ENCODE data around the gene OCA2. TPM values are rescaled to one million over a fixed set of nuclear protein-coding genes. Genes with fewer than 3 reads are reported as not detected.

The OCA2 gene
- total and polyA plus RNA-seq, 2 of the 8 experiments (the other 6 are each of a cell fraction or from before 2014, with no cell fraction given): 0.20 TPM

GRCh38 chr15:28015855-28016254 is 83.3 kb downstream of the OCA2 start:
- WGBS, 2 experiments (ENCODE audit: extremely low coverage in 1 of 2, insufficient coverage in 1 of 2, insufficient read length in 1 of 2, insufficient replicate concordance in 2 of 2, low coverage in 1 of 2, low lambda C conversion rate in 2 of 2, missing lambda C conversion rate in 1 of 2): 93% methylated on average over 8 of the region's 10 CpGs; no CpG with 5 or more reads in 1 of the 2 experiments
- CTCF ChIA-PET (ENCODE audit: partially characterized antibody): interaction anchor here (0.7 to 1.0 kb wide), 2 partner anchors 13 to 335 kb away, joined by 3 to 4 read pairs; no protein-coding TSS in a partner anchor
- TF ChIP-seq RXRA (IDR thresholded peaks at IDR 0.05; ENCODE audit: insufficient read depth, low read depth, low read length): no peak
- TF ChIP-seq, protein P1, sequence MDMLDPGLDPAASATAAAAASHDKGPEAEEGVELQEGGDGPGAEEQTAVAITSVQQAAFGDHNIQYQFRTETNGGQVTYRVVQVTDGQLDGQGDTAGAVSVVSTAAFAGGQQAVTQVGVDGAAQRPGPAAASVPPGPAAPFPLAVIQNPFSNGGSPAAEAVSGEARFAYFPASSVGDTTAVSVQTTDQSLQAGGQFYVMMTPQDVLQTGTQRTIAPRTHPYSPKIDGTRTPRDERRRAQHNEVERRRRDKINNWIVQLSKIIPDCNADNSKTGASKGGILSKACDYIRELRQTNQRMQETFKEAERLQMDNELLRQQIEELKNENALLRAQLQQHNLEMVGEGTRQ (IDR thresholded peaks at IDR 0.05; ENCODE audit: low read length): no peak
- no peak for TF ChIP-seq NANOG (IDR thresholded peaks at IDR 0.05; ENCODE audit: insufficient read depth, low read depth, low read length, poor library complexity, severe bottlenecking)
- TF ChIP-seq CREB1 (IDR thresholded peaks at IDR 0.05): no peak
- TF ChIP-seq E2F6 (IDR thresholded peaks at IDR 0.05): no peak
- TF ChIP-seq SUZ12 (IDR thresholded peaks at IDR 0.05; ENCODE audit: low read length): no peak
- no peak for TF ChIP-seq POLR2A (IDR thresholded peaks at IDR 0.05; ENCODE audit: control extremely low read depth in 1 of 2, low read depth in 2 of 2, low read length in 2 of 2)
- TF ChIP-seq EZH2 (IDR thresholded peaks at IDR 0.05; ENCODE audit: low read depth, low read length, severe bottlenecking): no peak
- TF ChIP-seq TAF7 (optimal IDR thresholded peaks at IDR 0.05; ENCODE audit: borderline replicate concordance, low read depth, low read length): no peak
- TF ChIP-seq JUND (IDR thresholded peaks at IDR 0.05; ENCODE audit: low read length): no peak
- TF ChIP-seq TEAD4 (IDR thresholded peaks at IDR 0.05; ENCODE audit: low read depth, low read length): no peak
- TF ChIP-seq KDM1A (IDR thresholded peaks at IDR 0.05; ENCODE audit: borderline replicate concordance, low read length): no peak
- TF ChIP-seq BACH1 (IDR thresholded peaks at IDR 0.05; ENCODE audit: low read length): no peak
- TF ChIP-seq POU5F1 (IDR thresholded peaks at IDR 0.05; ENCODE audit: low read depth, low read length): no peak

More at GRCh38 chr15:28015855-28016254, 83.3 kb downstream of the OCA2 start:
- Histone ChIP-seq H3K36me3 (ENCODE audit: control insufficient read depth in 2 of 4, insufficient read depth in 4 of 4, low read length in 3 of 4) (no peaks in the 10 kb centered on the region), H3K4me3 (ENCODE audit: extremely low read depth in 1 of 4, insufficient read depth in 2 of 4, low read depth in 3 of 4, low read length in 4 of 4) (no peak overlapping the region), H3K23ac (ENCODE audit: insufficient read length) (no peak overlapping the region), H3K27ac (ENCODE audit: low read depth, low read length) (no peak overlapping the region), H3K79me1 (ENCODE audit: low read depth, low read length) (no peaks in the 10 kb centered on the region), H4K8ac (ENCODE audit: extremely low read depth, insufficient read depth, low read length) (no peak overlapping the region), H3K4me2 (ENCODE audit: insufficient read depth in 1 of 2, low read depth in 2 of 2, low read length in 2 of 2) (no peak overlapping the region), H3K18ac (ENCODE audit: extremely low read depth, low read length) (no peak overlapping the region), H3K23me2 (ENCODE audit: low read depth, low read length) (no peaks in the 10 kb centered on the region), H2BK120ac (replicated peaks; ENCODE audit: low read depth, low read length) (no peak overlapping the region), H3K27me3 (replicated peaks in 1 of 4; ENCODE audit: control insufficient read depth in 3 of 4, extremely low read depth in 1 of 4, insufficient read depth in 3 of 4, low read length in 3 of 4) (no peaks in the 10 kb centered on the region; a peak in 1 of 7 replicates), H2BK15ac (ENCODE audit: low read length) (no peak overlapping the region), H2AK5ac (ENCODE audit: low read depth, low read length) (no peak overlapping the region), H2BK20ac (ENCODE audit: low read length) (no peak overlapping the region), H4K91ac (replicated peaks; ENCODE audit: insufficient read length, low read length) (no peak overlapping the region), H3K14ac (ENCODE audit: insufficient read length) (no peak overlapping the region), H2AFZ (ENCODE audit: low read length) (no peak overlapping the region), H3K4ac (replicated peaks; ENCODE audit: insufficient read length, low read depth, low read length) (no peak overlapping the region), H3K9me3 (ENCODE audit: insufficient read depth in 2 of 2, low read depth in 1 of 2, low read length in 1 of 2) (no peaks in the 10 kb centered on the region), H2BK5ac (ENCODE audit: low read depth, low read length) (no peak overlapping the region), H2BK12ac (ENCODE audit: low read depth, low read length) (no peak overlapping the region), H3K9ac (replicated peaks in 1 of 4; ENCODE audit: extremely low read depth in 1 of 4, low read depth in 3 of 4, low read length in 3 of 4) (no peak overlapping the region), H3K4me1 (replicated peaks in 1 of 4; ENCODE audit: control insufficient read depth in 3 of 4, insufficient read depth in 4 of 4, low read length in 3 of 4) (peaks cover 0 to 12% (median 5%) of the 10 kb centered on the region in 4 experiments; a peak in 6 of 7 replicates), H4K5ac (ENCODE audit: insufficient read length, low read depth, low read length) (no peak overlapping the region), H4K20me1 (replicated peaks in 1 of 2; ENCODE audit: control insufficient read depth in 1 of 2, insufficient read depth in 2 of 2, low read length in 2 of 2) (no peaks in the 10 kb centered on the region), H3K79me2 (ENCODE audit: control insufficient read depth in 1 of 2, insufficient read depth in 2 of 2, low read length in 2 of 2) (no peaks in the 10 kb centered on the region), H3K56ac (replicated peaks; ENCODE audit: insufficient read length, low read depth, low read length) (no peak overlapping the region)
- DNase-seq (ENCODE audit: low read depth in 1 of 2, low spot score in 2 of 2) (no peak), FAIRE-seq (no peak)
- POLR2A ChIA-PET (ENCODE audit: partially characterized antibody): no interaction called here

All from H1 (cell line).